Heart left ventricle (tissue), 16 donors: Measurements from ENCODE around the gene GYG2. TPM values are rescaled to one million over a fixed set of nuclear protein-coding genes. Genes with fewer than 3 reads are reported as not detected.

Source experiments
- ATAC-seq, 4 donors: fragments of 200-7000 bp; cut with Tn5 transposase; one replicate each; pipeline ENCODE4 v1.9.1; 2020 to 2022; ENCODE audit warnings: moderate library complexity in 4 of 4, mild to moderate bottlenecking in 3 of 4, moderate number of reproducible peaks in 1 of 4
- DNase-seq, 5 donors: peaks; one replicate each; pipeline ENCODE4 v3.0.0-alpha.2; 2020
- H3K27ac ChIP-seq, 12 donors: fragments of 200-600 bp; sonication (generic) in 4 of 12; one replicate each; pipeline versions ENCODE4 v1.5.0 to v1.8.0; 2016 to 2022; ENCODE audit warnings: mild to moderate bottlenecking in 2 of 12
- H3K27me3 ChIP-seq, 9 donors: fragments of 200-600 bp; sonication (generic) in 2 of 9; one replicate each; pipeline versions ENCODE4 v1.5.1 to v1.8.0; 2016 to 2022; ENCODE audit warnings: mild to moderate bottlenecking in 3 of 9
- H3K36me3 ChIP-seq, 9 donors: fragments of 200-600 bp; sonication (generic) in 2 of 9; one replicate each; pipeline versions ENCODE4 v1.5.0 to v1.8.0; 2018 to 2022; ENCODE audit warnings: mild to moderate bottlenecking in 2 of 9
- H3K4me1 ChIP-seq, 12 donors: fragments of 200-600 bp; sonication (generic) in 4 of 12; one replicate each; pipeline versions ENCODE4 v1.5.0 to v1.8.0; 2016 to 2022; ENCODE audit warnings: mild to moderate bottlenecking in 3 of 12
- H3K4me3 ChIP-seq, 12 donors: fragments of 200-600 bp; sonication (generic) in 4 of 12; one replicate each; pipeline versions ENCODE4 v1.5.0 to v1.8.0; 2017 to 2022; ENCODE audit warnings: mild to moderate bottlenecking in 9 of 12, moderate library complexity in 4 of 12
- H3K9me3 ChIP-seq, 12 donors: fragments of 200-600 bp; sonication (generic) in 4 of 12; one replicate each; pipeline versions ENCODE4 v1.5.0 to v1.8.0; 2016 to 2022; ENCODE audit warnings: mild to moderate bottlenecking in 1 of 12
- CTCF ChIP-seq, 12 donors: fragments of 200-600 bp; sonication (generic) in 4 of 12; IDR thresholded peaks; one replicate each; pipeline versions ENCODE4 v1.5.0 to v1.8.0; 2018 to 2022; ENCODE audit warnings: antibody characterized with exemption in 12 of 12, mild to moderate bottlenecking in 5 of 12
- POLR2A ChIP-seq, 2 donors: fragments of 450-650 bp; IDR thresholded peaks; one replicate each; pipeline ENCODE4 v1.6.1; 2017; ENCODE audit warnings: antibody characterized with exemption in 2 of 2, mild to moderate bottlenecking in 2 of 2, moderate library complexity in 2 of 2
- WGBS, 4 donors: extraction: QIAGEN DNeasy Blood & Tissue Kit in 2 of 4; methylation state at CpG; one replicate each; pipeline versions ENCODE4 v1.1.5 to v1.1.7; 2013 to 2018; 5-methylcytosine and 5-hydroxymethylcytosine counted together
- intact Hi-C, 10 donors: fragments of 100-400 bp; cut with DNase I; formaldehyde crosslinking; loops; one replicate each; pipeline versions ENCODE4 v1.11.1 to v1.14.2; 2022
- polyA plus RNA-seq, 2 donors: library from polyadenylated mRNA; stranded (reverse); fragments of 200-250 nt; gene quantifications; one replicate each; pipeline ENCODE4 v1.2.3, GENCODE V29; 2013
- total RNA-seq, 9 donors: library from RNA; depleted of rRNA in 2 of 9; stranded (reverse); fragments of >200 nt in 2 of 9; fragmentation: NEBNext Ultra II Directional in 3 of 9; extraction: Animal tissue kit (Norgen Biotek cat#: 25700) in 3 of 9; gene quantifications; one replicate each; pipeline versions ENCODE4 v1.1.0 to v1.2.4, GENCODE V29; 2016 to 2023
- donor health status: ischemic (EF 13 %, LVEDD 7.1; RV severe dilation, severe dysfunction).
- donor health status: healthy with polysubstance abuse.
- donor health status: DM: no; HTN: yes; CAD: no.
- donor health status: DM: no; HTN: no; CAD: no.
- donor health status: ischemic (EF 25% LVEDD 6.9; RV normal size, moderate dysfunction).
- donor health status: ischemic (EF 25% LVEDD 5.7; RV mildly dilated, moderate dysfunction).
- donor health status: healthy.
- donor health status: DM: yes; HTN: yes; CAD: no.
- donor health status: ischemic (EF 35%, LVEDD 5.7; RV mildly dilated, moderate dysfunction).
- donor health status: nonischemic (EF 11% LVEDD 7.7; RV severe dilation, severe dysfunction).
- donor health status: DM: yes; HTN: yes; CAD: no.
- donor health status: PGD.
- donor health status: ischemic (EF 29% LVEDD 5.4; RV normal size, mild dysfunction).
- donor health status: nonischemic (EF 23%, LVEDD 6.1; RV moderate dilation, normal function).

GYG2 gene
- total and polyA plus RNA-seq, 11 donors = 0.38 to 13.2 (median 1.00) TPM

GRCh38 chrX:2871831-2872230, 43.1 kb downstream of the GYG2 start:
- Histone ChIP-seq H3K27me3 (no peaks in the 10 kb centered on the region), H3K9me3 (peaks cover 0 to 10% (median 0%) of the 10 kb centered on the region in 12 donors), H3K36me3 (no peaks in the 10 kb centered on the region), H3K4me1 (no peaks in the 10 kb centered on the region), H3K27ac (no peak overlapping the region), H3K4me3 (no peak overlapping the region)
- DNase-seq (no peak), ATAC-seq (no peak)
- TF ChIP-seq POLR2A (IDR thresholded peaks at IDR 0.05) (no peak), CTCF (IDR thresholded peaks at IDR 0.05) (no peak)
- WGBS, 4 donors = 41 to 52% (median 50%) methylated on average over 2 of the region's 2 CpGs
- intact Hi-C loops = no loop called here

- Histone ChIP-seq H3K9me3 (peaks cover 0 to 10% (median 0%) of the 10 kb centered on the region in 12 donors), H3K27me3 (no peaks in the 10 kb centered on the region), H3K4me1 (no peaks in the 10 kb centered on the region), H3K36me3 (no peaks in the 10 kb centered on the region), H3K27ac (no peak overlapping the region), H3K4me3 (no peak overlapping the region)
- intact Hi-C loops = no loop called here
- TF ChIP-seq POLR2A (IDR thresholded peaks at IDR 0.05) (no peak), CTCF (IDR thresholded peaks at IDR 0.05) (no peak)
- DNase-seq = no peak
- no peak for ATAC-seq
- 82 to 94% (median 89%) methylated on average over 7 of the region's 7 CpGs for WGBS, 4 donors
These were observed 44.0 kb downstream of the GYG2 start for GRCh38 chrX:2872671-2873277.

- DNase-seq = no peak
- H3K9me3 ChIP-seq = peaks cover 0 to 9% (median 0%) of the 10 kb centered on the region in 12 donors
- no peak for ATAC-seq
- no peaks in the 10 kb centered on the region for H3K27me3 ChIP-seq
- TF ChIP-seq POLR2A (IDR thresholded peaks at IDR 0.05) = no peak
- no peak for TF ChIP-seq CTCF (IDR thresholded peaks at IDR 0.05)
- H3K27ac ChIP-seq = no peak overlapping the region
- H3K4me1 ChIP-seq = no peaks in the 10 kb centered on the region
- H3K36me3 ChIP-seq = no peaks in the 10 kb centered on the region
- intact Hi-C loops = no loop called here
- 86 to 89% (median 87%) methylated on average over 4 to 5 of the region's 5 CpGs for WGBS, 4 donors
- no peak overlapping the region for H3K4me3 ChIP-seq
These were observed 45.7 kb downstream of the GYG2 start for GRCh38 chrX:2874222-2875135.

GRCh38 chrX:2875136-2875481, 46.4 kb downstream of the GYG2 start:
- intact Hi-C loops = no loop called here
- H3K9me3 ChIP-seq = peaks cover 0 to 9% (median 0%) of the 10 kb centered on the region in 12 donors
- ATAC-seq (no peak), DNase-seq (no peak)
- no peak overlapping the region for H3K27ac ChIP-seq
- no peaks in the 10 kb centered on the region for H3K27me3 ChIP-seq
- WGBS, 4 donors = 92 to 100% (median 99%) methylated on average over 3 of the region's 3 CpGs
- H3K4me3 ChIP-seq = no peak overlapping the region
- TF ChIP-seq CTCF (IDR thresholded peaks at IDR 0.05) = no peak
- no peak for TF ChIP-seq POLR2A (IDR thresholded peaks at IDR 0.05)
- H3K36me3 ChIP-seq = no peaks in the 10 kb centered on the region
- no peaks in the 10 kb centered on the region for H3K4me1 ChIP-seq
